Measurements from ENCODE around the gene ELP4.

The ELP4 gene

DNA sequence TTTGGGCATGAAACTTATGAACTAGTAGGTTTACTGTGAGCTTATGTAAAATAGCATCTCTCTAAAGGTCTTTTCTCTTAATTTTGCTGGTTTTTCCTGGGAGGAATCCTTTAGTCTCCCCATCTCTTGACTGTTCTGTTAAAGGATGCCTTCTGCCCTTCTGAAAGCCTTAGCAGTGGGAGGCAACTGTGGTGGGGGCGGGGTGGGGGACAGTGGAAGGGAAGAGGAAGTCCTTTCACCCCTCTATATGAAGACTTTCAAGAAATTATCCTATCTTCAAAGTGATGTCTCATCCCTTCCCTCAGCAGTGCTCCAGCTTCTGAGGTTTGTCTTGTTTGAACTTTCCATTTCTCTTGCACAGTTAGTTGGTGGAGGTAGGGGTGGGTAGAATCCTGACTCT lies 73.1 kb downstream of the ELP4 start:
- no peak for TF ChIP-seq TAF1 (IDR thresholded peaks at IDR 0.05; ENCODE audit: borderline replicate concordance, insufficient read depth, low read length)
- TF ChIP-seq, protein P1, sequence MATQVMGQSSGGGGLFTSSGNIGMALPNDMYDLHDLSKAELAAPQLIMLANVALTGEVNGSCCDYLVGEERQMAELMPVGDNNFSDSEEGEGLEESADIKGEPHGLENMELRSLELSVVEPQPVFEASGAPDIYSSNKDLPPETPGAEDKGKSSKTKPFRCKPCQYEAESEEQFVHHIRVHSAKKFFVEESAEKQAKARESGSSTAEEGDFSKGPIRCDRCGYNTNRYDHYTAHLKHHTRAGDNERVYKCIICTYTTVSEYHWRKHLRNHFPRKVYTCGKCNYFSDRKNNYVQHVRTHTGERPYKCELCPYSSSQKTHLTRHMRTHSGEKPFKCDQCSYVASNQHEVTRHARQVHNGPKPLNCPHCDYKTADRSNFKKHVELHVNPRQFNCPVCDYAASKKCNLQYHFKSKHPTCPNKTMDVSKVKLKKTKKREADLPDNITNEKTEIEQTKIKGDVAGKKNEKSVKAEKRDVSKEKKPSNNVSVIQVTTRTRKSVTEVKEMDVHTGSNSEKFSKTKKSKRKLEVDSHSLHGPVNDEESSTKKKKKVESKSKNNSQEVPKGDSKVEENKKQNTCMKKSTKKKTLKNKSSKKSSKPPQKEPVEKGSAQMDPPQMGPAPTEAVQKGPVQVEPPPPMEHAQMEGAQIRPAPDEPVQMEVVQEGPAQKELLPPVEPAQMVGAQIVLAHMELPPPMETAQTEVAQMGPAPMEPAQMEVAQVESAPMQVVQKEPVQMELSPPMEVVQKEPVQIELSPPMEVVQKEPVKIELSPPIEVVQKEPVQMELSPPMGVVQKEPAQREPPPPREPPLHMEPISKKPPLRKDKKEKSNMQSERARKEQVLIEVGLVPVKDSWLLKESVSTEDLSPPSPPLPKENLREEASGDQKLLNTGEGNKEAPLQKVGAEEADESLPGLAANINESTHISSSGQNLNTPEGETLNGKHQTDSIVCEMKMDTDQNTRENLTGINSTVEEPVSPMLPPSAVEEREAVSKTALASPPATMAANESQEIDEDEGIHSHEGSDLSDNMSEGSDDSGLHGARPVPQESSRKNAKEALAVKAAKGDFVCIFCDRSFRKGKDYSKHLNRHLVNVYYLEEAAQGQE (IDR thresholded peaks at IDR 0.05; ENCODE audit: insufficient read depth in 1 of 2, low read depth in 2 of 2, low read length in 2 of 2), result no peak
- TF ChIP-seq POLR2AphosphoS5 (IDR thresholded peaks at IDR 0.05; ENCODE audit: low read depth, low read length), result no peak
- no peak for TF ChIP-seq SIN3A (IDR thresholded peaks at IDR 0.05; ENCODE audit: borderline replicate concordance, insufficient read depth, low read length)
- no peak for TF ChIP-seq FOXP2 (optimal IDR thresholded peaks at IDR 0.05; ENCODE audit: borderline replicate concordance, extremely low read depth, extremely low read length, insufficient read depth)

DNA sequence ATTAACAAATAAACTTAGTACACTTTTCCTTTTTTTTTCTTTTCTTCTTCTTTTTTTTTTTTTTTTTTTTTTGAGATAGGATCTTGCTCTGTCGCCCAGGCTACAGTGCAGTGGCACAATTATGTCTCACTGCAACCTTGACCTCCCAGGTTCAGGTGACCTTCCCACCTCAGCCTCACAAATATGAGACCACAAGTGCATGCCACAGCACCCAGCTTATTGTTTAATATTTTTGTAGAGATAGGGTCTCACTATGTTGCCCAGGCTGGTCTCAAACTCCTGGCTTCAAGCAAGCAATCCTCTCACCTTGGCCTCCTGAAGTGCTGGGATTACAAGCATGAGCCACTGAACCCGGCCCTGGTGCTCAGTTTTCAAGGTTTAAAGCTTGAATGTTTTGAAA lies 88.9 kb downstream of the ELP4 start:
- TF ChIP-seq FOXP2 (optimal IDR thresholded peaks at IDR 0.05; ENCODE audit: borderline replicate concordance, extremely low read depth, extremely low read length, insufficient read depth) (no peak), POLR2AphosphoS5 (IDR thresholded peaks at IDR 0.05; ENCODE audit: low read depth, low read length) (no peak), TAF1 (IDR thresholded peaks at IDR 0.05; ENCODE audit: borderline replicate concordance, insufficient read depth, low read length) (no peak), SIN3A (IDR thresholded peaks at IDR 0.05; ENCODE audit: borderline replicate concordance, insufficient read depth, low read length) (no peak)
- TF ChIP-seq, protein P1 (IDR thresholded peaks at IDR 0.05; ENCODE audit: insufficient read depth in 1 of 2, low read depth in 2 of 2, low read length in 2 of 2), result no peak

DNA sequence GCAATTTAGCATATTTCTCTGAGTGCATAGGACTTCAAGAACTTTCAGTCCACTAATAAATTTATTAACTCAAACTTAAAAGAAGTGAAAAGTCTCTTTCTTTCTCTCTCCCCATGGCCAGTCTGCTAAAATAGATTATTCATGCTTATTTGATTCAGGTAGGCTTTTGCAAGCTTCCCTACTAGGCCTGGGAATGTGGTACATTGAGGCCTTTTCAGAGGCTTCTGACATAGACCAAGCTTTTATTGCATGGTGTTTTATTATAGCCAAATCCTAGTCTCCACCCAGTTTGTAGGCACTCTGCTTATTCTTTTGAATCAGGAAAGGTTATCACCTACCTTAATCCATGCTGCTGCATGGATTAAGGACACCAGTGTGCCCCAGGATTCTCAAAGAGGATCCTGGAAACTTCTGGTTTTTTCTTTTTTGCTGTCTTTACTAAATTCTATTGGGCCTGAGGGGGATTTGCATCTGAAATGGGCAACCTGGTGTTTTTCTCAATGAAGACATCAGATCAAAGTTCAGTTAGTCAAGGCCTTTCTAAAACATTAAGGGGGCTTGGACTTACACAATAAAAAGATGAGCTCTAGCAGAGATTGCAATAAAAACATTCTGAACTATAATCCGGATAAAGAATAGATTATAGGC lies 92.2 kb downstream of the ELP4 start:
- no peak for TF ChIP-seq POLR2AphosphoS5 (IDR thresholded peaks at IDR 0.05; ENCODE audit: low read depth, low read length)
- TF ChIP-seq, protein P1 (IDR thresholded peaks at IDR 0.05; ENCODE audit: insufficient read depth in 1 of 2, low read depth in 2 of 2, low read length in 2 of 2), result no peak
- TF ChIP-seq SIN3A (IDR thresholded peaks at IDR 0.05; ENCODE audit: borderline replicate concordance, insufficient read depth, low read length), result no peak
- no peak for TF ChIP-seq FOXP2 (optimal IDR thresholded peaks at IDR 0.05; ENCODE audit: borderline replicate concordance, extremely low read depth, extremely low read length, insufficient read depth)
- no peak for TF ChIP-seq TAF1 (IDR thresholded peaks at IDR 0.05; ENCODE audit: borderline replicate concordance, insufficient read depth, low read length)

DNA sequence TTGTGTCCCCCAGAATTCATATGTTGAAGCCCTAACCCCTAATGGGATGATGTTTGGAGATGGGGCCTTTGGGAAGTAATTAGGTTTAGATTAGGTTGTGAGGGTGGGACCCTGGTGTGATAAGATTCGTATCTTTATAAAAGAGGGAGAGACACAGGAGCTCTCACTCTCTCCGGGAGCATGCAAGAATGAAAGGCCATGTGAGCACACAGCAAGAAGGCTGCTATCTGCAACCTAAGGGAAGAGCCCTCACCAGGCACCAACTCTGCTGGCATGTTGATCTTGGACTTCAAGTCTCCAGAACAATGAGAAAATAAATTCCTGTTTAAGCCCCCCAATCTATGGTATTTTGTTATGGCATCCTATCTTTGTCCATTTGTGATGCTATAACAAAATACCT lies 97.3 kb downstream of the ELP4 start:
- TF ChIP-seq, protein P1 (IDR thresholded peaks at IDR 0.05; ENCODE audit: insufficient read depth in 1 of 2, low read depth in 2 of 2, low read length in 2 of 2), result no peak
- TF ChIP-seq POLR2AphosphoS5 (IDR thresholded peaks at IDR 0.05; ENCODE audit: low read depth, low read length) (no peak), TAF1 (IDR thresholded peaks at IDR 0.05; ENCODE audit: borderline replicate concordance, insufficient read depth, low read length) (no peak), FOXP2 (optimal IDR thresholded peaks at IDR 0.05; ENCODE audit: borderline replicate concordance, extremely low read depth, extremely low read length, insufficient read depth) (no peak)
